GM21825 (cell line): ENCODE data around the gene HSF5.

Experiments used
- ATAC-seq: cut with Tn5 transposase; IDR thresholded peaks from one replicate; pipeline ENCODE4 v1.9.1; 2021; ENCODE audit warnings: mild to moderate bottlenecking, moderate library complexity; ENCODE audit not compliant: unreplicated experiment

The HSF5 gene

GRCh38 chr17:58373003-58373402 is 115.2 kb downstream of the HSF5 start:
- ATAC-seq: no peak

GRCh38 chr17:58371300-58371950 is 116.8 kb downstream of the HSF5 start:
- no peak for ATAC-seq

- ATAC-seq: no peak
These were observed 117.5 kb downstream of the HSF5 start for GRCh38 chr17:58370716-58371115.

- no peak for ATAC-seq
These were observed 117.9 kb downstream of the HSF5 start for GRCh38 chr17:58370309-58370708.
